SK-N-SH treated with all-trans-retinoic acid at 6 μM for 48 hours (cell line): ENCODE results near the gene HABP2.

ENCODE experiments used
- ESRRG ChIP-seq: fragments of 250-450 bp; sonication (Bioruptor Pico); IDR thresholded peaks from 2 replicates; pipeline ENCODE4 v1.6.1; 2021; ENCODE audit warnings: mild to moderate bottlenecking
- ISL1 ChIP-seq: fragments of 250-450 bp; sonication (Bioruptor Pico); IDR thresholded peaks from 2 replicates; pipeline ENCODE4 v2.1.2; 2022; ENCODE audit warnings: mild to moderate bottlenecking, moderate library complexity
- OSR1 ChIP-seq: fragments of 250-450 bp; sonication (Bioruptor Pico); IDR thresholded peaks from 2 replicates; pipeline ENCODE4 v1.8.0; 2022; ENCODE audit warnings: moderate library complexity, mild to moderate bottlenecking, inconsistent platforms
- PATZ1 ChIP-seq: fragments of 250-450 bp; sonication (Bioruptor Pico); IDR thresholded peaks from 2 replicates; pipeline ENCODE4 v1.8.0; 2020; ENCODE audit warnings: mild to moderate bottlenecking, moderate library complexity, borderline replicate concordance
- PPARA ChIP-seq: fragments of 250-450 bp; sonication (Bioruptor Pico); IDR thresholded peaks from 2 replicates; pipeline ENCODE4 v1.5.0; 2020; ENCODE audit warnings: mild to moderate bottlenecking, borderline replicate concordance
- RARB ChIP-seq: fragments of 250-450 bp; sonication (Bioruptor Pico); IDR thresholded peaks from 2 replicates; pipeline ENCODE4 v1.8.0; 2021; ENCODE audit warnings: mild to moderate bottlenecking, moderate library complexity
- ZFP30 ChIP-seq: fragments of 450-650 bp; formaldehyde crosslinking; IDR thresholded peaks from 2 replicates; pipeline ENCODE4 v1.5.0; 2022; ENCODE audit warnings: mild to moderate bottlenecking, moderate library complexity

DNA sequence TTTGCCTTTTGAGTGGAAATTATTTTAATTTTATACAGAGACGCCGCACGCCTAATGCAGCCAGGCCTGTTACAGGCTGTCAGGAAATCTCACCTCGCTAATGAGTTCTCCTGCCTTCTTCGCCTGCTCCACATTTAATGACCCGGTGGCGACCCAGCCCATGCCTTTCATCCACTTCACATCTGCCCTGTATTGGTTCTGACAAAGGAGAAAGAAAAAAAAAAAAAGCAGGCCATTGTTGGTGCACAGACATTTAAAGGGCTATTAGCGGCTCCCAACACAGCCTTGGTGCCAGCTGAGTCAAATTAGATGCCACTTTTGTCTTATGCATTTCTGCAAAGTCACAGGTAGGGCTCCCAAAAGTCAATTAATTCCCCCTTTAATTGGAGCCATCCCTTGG, 67.7 kb downstream of the HABP2 start:
- TF ChIP-seq OSR1 (CRISPR knock-in tag): no peak
- TF ChIP-seq PPARA: no peak
- no peak for TF ChIP-seq ESRRG (CRISPR knock-in tag)
- no peak for TF ChIP-seq PATZ1 (CRISPR knock-in tag)
- TF ChIP-seq ZFP30 (CRISPR knock-in tag): no peak
- no peak for TF ChIP-seq ISL1
- no peak for TF ChIP-seq RARB (CRISPR knock-in tag)
